Ecto neural progenitor cell (in vitro differentiated cells): ENCODE measurements around the gene FHIT.

Experiments
- DNase-seq: peaks from one replicate; pipeline ENCODE4 v3.0.0-alpha.2; 2018; ENCODE audit warnings: low spot score

Gene FHIT

DNA sequence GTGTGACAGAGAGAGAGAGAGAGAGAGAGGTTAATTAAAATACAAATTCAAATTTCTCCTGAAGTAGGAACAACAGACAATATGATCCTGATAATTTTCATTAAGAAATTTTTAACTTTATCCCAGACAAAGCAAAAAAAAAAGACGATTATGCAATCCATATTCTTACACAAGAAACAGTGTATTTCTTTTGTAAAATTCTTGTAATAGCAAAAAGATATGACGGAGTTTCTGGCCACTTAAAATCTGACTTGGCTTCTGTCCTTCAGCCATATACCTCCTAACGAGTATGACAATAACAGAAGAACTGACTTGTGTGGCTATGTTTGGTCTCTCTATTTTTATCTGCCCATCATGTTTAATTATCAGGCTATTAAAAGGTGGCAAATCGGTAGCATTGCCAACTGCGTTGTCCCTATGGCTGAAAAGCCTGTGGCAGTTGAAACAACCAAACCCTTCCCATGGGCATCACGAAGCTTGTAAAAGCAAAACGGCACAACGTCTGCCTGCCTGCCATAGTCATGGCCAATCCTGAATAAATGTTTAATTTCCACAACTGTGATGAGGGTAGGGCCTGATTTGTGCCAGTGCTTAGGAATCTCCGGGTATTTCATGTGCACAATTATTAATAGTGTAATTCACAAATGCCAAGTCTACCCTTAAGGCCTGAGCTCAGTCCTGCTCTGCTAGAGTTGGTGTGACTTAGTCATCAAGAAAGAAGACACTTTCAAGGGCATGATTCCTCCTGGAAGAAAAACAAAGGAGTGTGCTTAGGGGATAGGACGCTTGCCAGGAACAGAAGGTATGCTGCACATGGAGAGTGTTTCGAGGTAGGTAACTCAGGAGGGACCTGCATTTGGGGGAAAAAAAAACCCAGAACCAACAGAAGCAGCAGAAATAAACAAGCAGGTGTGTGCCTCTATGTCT lies 1090.2 kb downstream of the FHIT start:
- DNase-seq = no peak

- DNase-seq = no peak
These were observed 1091.0 kb downstream of the FHIT start for GRCh38 chr3:60160111-60160821.

DNA sequence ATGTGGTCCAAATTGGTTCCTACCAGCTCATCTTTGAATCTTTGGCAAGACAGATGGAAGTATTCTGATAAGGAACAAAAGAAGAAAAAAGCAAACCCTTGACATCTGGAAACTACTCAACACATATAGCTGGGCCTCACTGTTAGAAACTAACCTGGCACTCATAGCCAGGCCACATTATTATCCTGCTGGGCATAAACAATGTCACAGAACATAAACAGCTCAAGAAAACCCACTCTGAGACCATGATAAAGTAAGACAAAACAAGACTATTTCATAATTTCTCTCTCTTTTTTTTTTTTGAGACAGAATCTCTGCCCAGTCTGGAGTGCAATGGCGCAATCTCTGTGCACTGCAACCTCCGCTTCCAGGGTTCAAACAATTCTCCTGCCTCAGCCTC lies 1093.2 kb downstream of the FHIT start:
- no peak for DNase-seq

DNA sequence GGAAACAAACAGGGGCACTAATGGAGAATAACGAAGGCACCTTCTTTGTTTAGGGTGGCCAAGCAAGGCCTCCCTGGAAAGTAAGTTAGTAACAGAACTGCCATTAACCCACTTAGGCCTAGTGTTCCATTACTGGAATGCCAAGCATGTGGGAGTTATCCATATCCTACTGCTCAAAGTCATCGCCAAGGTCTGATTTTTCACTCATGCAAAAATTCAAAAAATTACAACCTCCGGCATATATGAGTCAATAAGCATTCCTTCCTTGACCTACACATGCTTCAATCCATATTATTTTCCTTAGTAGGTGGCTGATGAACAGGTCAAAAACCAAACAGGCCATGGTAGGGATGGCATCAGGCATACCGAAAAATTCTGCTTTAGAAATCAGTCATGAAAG lies 1097.2 kb downstream of the FHIT start:
- DNase-seq = no peak

DNA sequence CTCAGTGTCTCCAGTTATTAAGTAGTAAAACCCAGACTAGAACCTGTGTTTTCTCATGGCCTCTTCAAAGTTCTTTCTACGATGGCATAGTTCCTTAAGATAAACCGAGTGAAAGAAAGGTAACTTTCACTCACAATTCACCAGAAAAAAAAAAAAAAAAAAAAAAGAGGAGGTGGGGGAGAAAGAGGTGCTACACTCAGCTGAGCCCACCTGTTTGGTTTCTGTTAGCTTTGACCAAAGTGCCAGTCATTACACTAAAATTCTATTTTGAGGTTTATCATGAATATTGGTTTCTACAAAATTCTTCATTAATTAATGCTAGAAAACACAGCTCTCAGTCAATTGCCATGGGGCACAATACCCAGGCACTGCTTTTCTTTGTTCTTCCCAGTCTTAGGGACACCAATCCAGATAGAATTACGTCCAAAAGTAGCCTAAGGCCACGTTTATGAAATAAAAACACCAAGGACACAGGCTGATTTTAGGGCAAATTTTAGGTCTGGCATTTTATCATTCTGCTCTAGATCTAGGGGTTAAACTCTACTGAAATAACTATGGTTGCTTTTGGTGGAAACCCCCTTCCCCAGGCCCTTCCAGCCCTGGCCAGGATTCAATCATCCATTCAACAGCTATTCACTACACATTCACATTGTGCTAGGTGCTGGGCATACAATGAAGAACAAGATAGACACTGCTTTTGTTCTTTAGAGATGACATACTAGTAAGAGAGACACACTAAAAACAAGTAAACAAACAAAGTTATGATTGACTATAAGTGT lies 1097.8 kb downstream of the FHIT start:
- DNase-seq = no peak

GRCh38 chr3:60149501-60149900 lies 1101.8 kb downstream of the FHIT start:
- no peak for DNase-seq

GRCh38 chr3:60147249-60147950 lies 1103.9 kb downstream of the FHIT start:
- DNase-seq = no peak

- DNase-seq = no peak
These were observed 1105.1 kb downstream of the FHIT start for GRCh38 chr3:60146121-60146520.

- DNase-seq = no peak
These were observed 1107.2 kb downstream of the FHIT start for GRCh38 chr3:60144071-60144470.

DNA sequence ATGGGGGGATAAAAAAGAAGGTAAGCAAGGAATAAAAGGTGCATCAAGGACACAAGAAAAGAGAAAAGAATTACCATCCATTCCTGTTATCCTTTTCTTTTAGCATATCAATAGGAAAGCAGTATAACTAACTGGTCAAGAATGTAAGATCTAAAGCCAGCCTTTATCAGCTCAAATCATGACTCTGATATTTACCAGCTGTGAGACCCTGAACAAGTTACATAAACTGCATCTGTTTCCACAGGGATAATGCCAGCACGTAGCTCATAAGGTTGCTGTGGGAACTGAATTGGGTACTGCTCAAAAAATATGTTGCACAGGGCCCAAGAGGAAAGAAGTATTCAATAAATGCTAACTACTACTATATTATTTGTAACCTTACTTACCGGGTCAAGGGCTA lies 1109.2 kb downstream of the FHIT start:
- no peak for DNase-seq

- DNase-seq = no peak
These were observed 1111.1 kb downstream of the FHIT start for GRCh38 chr3:60140160-60140559.

- no peak for DNase-seq
These were observed 1114.7 kb downstream of the FHIT start for GRCh38 chr3:60136601-60137000.

- no peak for DNase-seq
These were observed 1115.8 kb downstream of the FHIT start for GRCh38 chr3:60135474-60135873.

- no peak for DNase-seq
These were observed 1117.7 kb downstream of the FHIT start for GRCh38 chr3:60133269-60134162.

- no peak for DNase-seq
These were observed 1119.6 kb downstream of the FHIT start for GRCh38 chr3:60131618-60132017.

- no peak for DNase-seq
These were observed 1124.5 kb downstream of the FHIT start for GRCh38 chr3:60126511-60127304.

DNA sequence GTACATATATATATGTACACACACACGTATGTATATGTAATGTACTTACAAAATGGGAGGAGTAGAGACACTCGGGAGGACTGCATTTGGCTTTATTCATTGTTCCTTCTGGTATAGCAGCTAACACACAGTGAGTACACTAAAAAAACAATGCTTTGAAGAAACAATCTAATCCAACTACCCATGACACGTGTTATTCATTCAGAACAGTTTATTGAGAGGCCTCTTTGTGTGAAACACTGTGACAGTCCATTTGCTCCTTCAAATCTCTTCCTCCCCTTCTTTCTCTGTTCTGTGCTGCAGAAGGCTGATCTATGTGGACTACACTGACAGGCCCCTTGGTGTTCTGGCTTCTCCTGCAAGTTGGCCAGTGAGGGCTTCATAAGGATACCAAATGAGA lies 1125.6 kb downstream of the FHIT start:
- no peak for DNase-seq

DNA sequence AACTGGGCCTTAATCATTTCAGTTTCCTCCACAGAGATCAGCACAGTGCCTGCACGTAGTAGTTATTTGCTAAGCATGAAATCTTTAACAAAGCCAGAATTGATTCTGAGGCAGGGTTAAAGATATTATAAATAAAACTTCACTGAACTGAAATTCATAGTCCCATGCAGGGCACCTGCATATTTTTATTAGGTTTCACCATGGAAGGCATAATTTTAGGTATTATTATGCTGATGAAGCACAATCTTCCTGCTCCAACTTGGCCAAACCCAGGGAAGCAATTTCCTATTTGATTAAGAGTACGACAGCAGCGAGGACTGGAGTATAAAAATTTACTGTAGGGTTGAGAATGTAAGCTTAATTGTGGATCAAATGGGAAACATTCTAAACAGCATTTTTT lies 1131.0 kb downstream of the FHIT start:
- DNase-seq = no peak

DNA sequence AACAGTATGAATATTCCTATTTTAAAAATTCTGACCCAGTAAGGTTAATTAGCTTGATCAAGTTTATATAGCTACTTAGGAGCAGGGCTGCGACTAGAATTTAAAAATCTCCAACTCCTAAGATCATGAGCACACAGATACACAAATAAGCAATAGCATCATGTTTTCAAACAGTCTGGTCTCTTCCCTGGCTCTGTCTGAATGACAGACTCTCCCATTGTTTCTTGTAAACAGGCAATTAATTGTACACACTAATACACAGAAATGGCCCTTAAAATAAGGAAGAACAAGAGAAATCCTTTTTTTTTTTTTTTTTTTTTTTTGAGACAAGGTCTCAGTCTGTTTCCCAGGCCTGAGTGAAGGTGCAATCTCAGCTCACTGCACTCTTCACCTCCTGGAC lies 1137.1 kb downstream of the FHIT start:
- no peak for DNase-seq

DNA sequence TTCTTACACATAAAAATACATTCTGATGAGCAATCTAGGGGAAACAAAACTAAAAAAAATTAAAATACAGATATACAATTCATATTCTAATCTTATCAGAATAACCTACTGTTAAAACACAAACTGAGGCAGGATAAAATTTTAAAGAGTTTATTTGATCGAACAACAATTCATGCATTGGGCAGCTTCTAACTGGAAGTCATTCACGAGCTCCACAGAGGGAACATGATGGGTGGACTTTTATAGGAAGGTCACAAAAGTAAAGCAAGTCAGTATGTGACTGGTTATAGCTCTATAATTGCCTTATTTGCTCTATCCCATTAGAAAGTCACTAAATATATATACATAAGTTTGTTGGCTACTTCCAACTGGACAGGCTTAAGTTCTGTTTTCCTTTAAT lies 1144.0 kb downstream of the FHIT start:
- DNase-seq = no peak
